BLaER1 (cell line): Measurements from ENCODE around the gene ZFP57.

Experiments used
- H3K27ac ChIP-seq: shearing (Covaris generic); formaldehyde crosslinking; 2 replicates; pipeline ENCODE4 v1.8.1; 2022
- H3K27me3 ChIP-seq: shearing (Covaris generic); formaldehyde crosslinking; 2 replicates; pipeline ENCODE4 v1.8.1; 2022
- H3K36me3 ChIP-seq: shearing (Covaris generic); formaldehyde crosslinking; 2 replicates; pipeline ENCODE4 v1.8.1; 2022
- H3K4me1 ChIP-seq: shearing (Covaris generic); formaldehyde crosslinking; 2 replicates; pipeline ENCODE4 v1.8.1; 2022
- H3K4me2 ChIP-seq: shearing (Covaris generic); formaldehyde crosslinking; 2 replicates; pipeline ENCODE4 v1.8.1; 2022
- H3K4me3 ChIP-seq: shearing (Covaris generic); formaldehyde crosslinking; 2 replicates; pipeline ENCODE4 v1.8.1; 2022
- H3K9ac ChIP-seq: shearing (Covaris generic); formaldehyde crosslinking; 2 replicates; pipeline ENCODE4 v1.8.1; 2022
- H3K9me3 ChIP-seq: shearing (Covaris generic); formaldehyde crosslinking; 2 replicates; pipeline ENCODE4 v1.8.1; 2022
- H4K20me1 ChIP-seq: shearing (Covaris generic); formaldehyde crosslinking; 2 replicates; pipeline ENCODE4 v1.8.1; 2022
- Cebpa-rat ChIP-seq: shearing (Covaris generic); IDR thresholded peaks from 2 replicates; pipeline ENCODE4 v1.8.1; 2022

ZFP57 gene

GRCh38 chr6:29656798-29657197 lies 24.2 kb downstream of the ZFP57 start, which contains the start of gene MOG:
Gene MOG (plus strand): TSS chr6:29657092. CDS start chr6:29657210, 118 bp downstream.
- H3K27me3 ChIP-seq: no peaks in the 10 kb centered on the region
- no peak within 1 kb of the TSS for H3K9ac ChIP-seq
- H4K20me1 ChIP-seq: no peaks in the 10 kb centered on the region
- H3K4me1 ChIP-seq: peaks cover 4% of the 10 kb centered on the region; the same call in 1 of the 2 replicates
- no peak for TF ChIP-seq Cebpa-rat
- H3K36me3 ChIP-seq: no peaks in the 10 kb centered on the region
- H3K4me3 ChIP-seq: no peak within 1 kb of the TSS
- no peaks in the 10 kb centered on the region for H3K9me3 ChIP-seq
- no peak within 1 kb of the TSS for H3K4me2 ChIP-seq
- H3K27ac ChIP-seq: no peak within 1 kb of the TSS

GRCh38 chr6:29656157-29656556 lies 24.8 kb downstream of the ZFP57 start:
- H3K36me3 ChIP-seq: no peaks in the 10 kb centered on the region
- peaks cover 4% of the 10 kb centered on the region; the same call in 1 of the 2 replicates for H3K4me1 ChIP-seq
- no peaks in the 10 kb centered on the region for H3K9me3 ChIP-seq
- no peak overlapping the region for H3K9ac ChIP-seq
- no peak overlapping the region for H3K27ac ChIP-seq
- no peak overlapping the region for H3K4me3 ChIP-seq
- H3K4me2 ChIP-seq: no peak overlapping the region
- H3K27me3 ChIP-seq: no peaks in the 10 kb centered on the region
- no peak for TF ChIP-seq Cebpa-rat
- no peaks in the 10 kb centered on the region for H4K20me1 ChIP-seq

GRCh38 chr6:29655658-29656057 lies 25.3 kb downstream of the ZFP57 start:
- no peak overlapping the region for H3K4me2 ChIP-seq
- H3K27me3 ChIP-seq: no peaks in the 10 kb centered on the region
- no peak overlapping the region for H3K4me3 ChIP-seq
- TF ChIP-seq Cebpa-rat: no peak
- no peaks in the 10 kb centered on the region for H3K9me3 ChIP-seq
- H3K9ac ChIP-seq: no peak overlapping the region
- H4K20me1 ChIP-seq: no peaks in the 10 kb centered on the region
- H3K27ac ChIP-seq: no peak overlapping the region
- H3K36me3 ChIP-seq: no peaks in the 10 kb centered on the region
- H3K4me1 ChIP-seq: peaks cover 4% of the 10 kb centered on the region; the same call in 1 of the 2 replicates

- Histone ChIP-seq H3K4me1 (peaks cover 14% of the 10 kb centered on the region), H3K9ac (no peak overlapping the region), H3K4me3 (no peak overlapping the region), H3K4me2 (no peak overlapping the region), H3K27ac (no peak overlapping the region), H3K27me3 (no peaks in the 10 kb centered on the region), H3K36me3 (no peaks in the 10 kb centered on the region), H3K9me3 (no peaks in the 10 kb centered on the region), H4K20me1 (no peaks in the 10 kb centered on the region)
- TF ChIP-seq Cebpa-rat: no peak
These were observed 27.4 kb downstream of the ZFP57 start for GRCh38 chr6:29653452-29654038.

- Histone ChIP-seq H3K9ac (no peak overlapping the region), H3K9me3 (no peaks in the 10 kb centered on the region), H3K27ac (no peak overlapping the region), H3K36me3 (no peaks in the 10 kb centered on the region), H3K4me3 (no peak overlapping the region), H3K27me3 (no peaks in the 10 kb centered on the region), H3K4me2 (no peak overlapping the region), H3K4me1 (peaks cover 14% of the 10 kb centered on the region), H4K20me1 (no peaks in the 10 kb centered on the region)
- TF ChIP-seq Cebpa-rat: no peak
These were observed 28.8 kb downstream of the ZFP57 start for GRCh38 chr6:29652198-29652584.

GRCh38 chr6:29651413-29652197 lies 29.3 kb downstream of the ZFP57 start:
- no peak overlapping the region for H3K4me3 ChIP-seq
- no peak overlapping the region for H3K4me2 ChIP-seq
- TF ChIP-seq Cebpa-rat: no peak
- no peaks in the 10 kb centered on the region for H3K27me3 ChIP-seq
- H3K9ac ChIP-seq: no peak overlapping the region
- no peak overlapping the region for H3K27ac ChIP-seq
- no peaks in the 10 kb centered on the region for H4K20me1 ChIP-seq
- H3K9me3 ChIP-seq: no peaks in the 10 kb centered on the region
- H3K4me1 ChIP-seq: peaks cover 14% of the 10 kb centered on the region
- no peaks in the 10 kb centered on the region for H3K36me3 ChIP-seq

GRCh38 chr6:29649701-29650673 lies 31.0 kb downstream of the ZFP57 start:
- Histone ChIP-seq H3K4me1 (peaks cover 10% of the 10 kb centered on the region; the same call in 1 of the 2 replicates), H3K9ac (peak overlapping the region; percentile 72; the same call in 1 of the 2 replicates), H3K27ac (peak overlapping the region; percentile 72), H3K36me3 (no peaks in the 10 kb centered on the region), H3K9me3 (no peaks in the 10 kb centered on the region), H4K20me1 (no peaks in the 10 kb centered on the region), H3K4me3 (peak overlapping the region; percentile 65), H3K4me2 (peak overlapping the region; percentile 88), H3K27me3 (no peaks in the 10 kb centered on the region)
- TF ChIP-seq Cebpa-rat: no peak

- Histone ChIP-seq H3K9me3 (no peaks in the 10 kb centered on the region), H3K9ac (no peak overlapping the region), H3K27me3 (no peaks in the 10 kb centered on the region), H4K20me1 (no peaks in the 10 kb centered on the region), H3K4me1 (peaks cover 10% of the 10 kb centered on the region; the same call in 1 of the 2 replicates), H3K4me2 (no peak overlapping the region), H3K27ac (no peak overlapping the region), H3K4me3 (no peak overlapping the region), H3K36me3 (no peaks in the 10 kb centered on the region)
- no peak for TF ChIP-seq Cebpa-rat
These were observed 32.9 kb downstream of the ZFP57 start for GRCh38 chr6:29647927-29648642.
